Activated naive CD8-positive, alpha-beta T cell treated with anti-CD3 and anti-CD28 coated beads, Interleukin-2, amount 50 U/mL, for 24 hours (primary cell): ENCODE data around the gene OPRM1.
A peak's percentile ranks its signal among the peaks of the same experiment; 100 is the strongest.
"Not testable (repeated sequence)": the region's sequence is repeated elsewhere in the genome, so short reads cannot be mapped to it uniquely, and the experiment has no call there.

Experiments used
- ATAC-seq: fragments of 150-1000 bp; cut with Tn5 transposase; one replicate; pipeline ENCODE4 v1.10.0; 2021
- DNase-seq: peaks from one replicate; pipeline ENCODE4 v3.0.0; 2021
- H3K27ac Mint-ChIP-seq: one replicate; pipeline ENCODE4 v1.8.0; 2021; ENCODE audit warnings: mild to moderate bottlenecking, mixed read lengths
- H3K27me3 Mint-ChIP-seq: one replicate; pipeline ENCODE4 v1.8.0; 2021; ENCODE audit warnings: mixed read lengths
- H3K36me3 Mint-ChIP-seq: one replicate; pipeline ENCODE4 v1.8.0; 2021; ENCODE audit warnings: low read depth, mixed read lengths
- H3K4me1 Mint-ChIP-seq: one replicate; pipeline ENCODE4 v1.8.0; 2021; ENCODE audit warnings: mixed read lengths
- H3K4me3 Mint-ChIP-seq: one replicate; pipeline ENCODE4 v1.8.0; 2021; ENCODE audit warnings: mild to moderate bottlenecking, moderate library complexity, mixed read lengths
- H3K9me3 Mint-ChIP-seq: one replicate; pipeline ENCODE4 v1.8.0; 2021; ENCODE audit warnings: mixed read lengths

The OPRM1 gene

GRCh38 chr6:154239392-154239791 lies 200.4 kb downstream of the OPRM1 start:
- peaks cover 81% of the 10 kb centered on the region for H3K4me1 Mint-ChIP-seq
- peaks cover 17% of the 10 kb centered on the region for H3K36me3 Mint-ChIP-seq
- peaks cover 9% of the 10 kb centered on the region for H3K9me3 Mint-ChIP-seq
- peak overlapping the region; percentile 57 for H3K4me3 Mint-ChIP-seq
- no peaks in the 10 kb centered on the region for H3K27me3 Mint-ChIP-seq
- H3K27ac Mint-ChIP-seq, result peak overlapping the region; percentile 80
- no peak for DNase-seq
- ATAC-seq, result peak; percentile 79

- not testable (repeated sequence) for DNase-seq, H3K9me3 Mint-ChIP-seq, H3K27me3 Mint-ChIP-seq
- ATAC-seq, result peak; percentile 51
- Mint-ChIP-seq H3K4me1 (peaks cover 84% of the 10 kb centered on the region), H3K27ac (peak overlapping the region; percentile 92), H3K36me3 (peaks cover 17% of the 10 kb centered on the region), H3K4me3 (peak overlapping the region; percentile 58)
Observed at GRCh38 chr6:154241061-154241460, 202.0 kb downstream of the OPRM1 start.

- H3K36me3 Mint-ChIP-seq, result peaks cover 17% of the 10 kb centered on the region
- peak overlapping the region; percentile 92 for H3K27ac Mint-ChIP-seq
- DNase-seq (no peak), ATAC-seq (no peak)
- H3K9me3 Mint-ChIP-seq, result peaks cover 9% of the 10 kb centered on the region
- peak overlapping the region; percentile 37 for H3K4me3 Mint-ChIP-seq
- no peaks in the 10 kb centered on the region for H3K27me3 Mint-ChIP-seq
- H3K4me1 Mint-ChIP-seq, result peaks cover 84% of the 10 kb centered on the region
Observed at GRCh38 chr6:154241581-154241980, 202.5 kb downstream of the OPRM1 start.

GRCh38 chr6:154242617-154243357 lies 203.7 kb downstream of the OPRM1 start:
- H3K27me3 Mint-ChIP-seq, result no peaks in the 10 kb centered on the region
- DNase-seq, result no peak
- H3K9me3 Mint-ChIP-seq, result peaks cover 9% of the 10 kb centered on the region
- peak overlapping the region; percentile 92 for H3K27ac Mint-ChIP-seq
- H3K4me3 Mint-ChIP-seq, result peak overlapping the region; percentile 90
- peaks cover 15% of the 10 kb centered on the region for H3K36me3 Mint-ChIP-seq
- ATAC-seq, result no peak
- peaks cover 84% of the 10 kb centered on the region for H3K4me1 Mint-ChIP-seq

GRCh38 chr6:154243793-154244750 lies 205.0 kb downstream of the OPRM1 start:
- no peak for DNase-seq
- H3K9me3 Mint-ChIP-seq, result peaks cover 9% of the 10 kb centered on the region
- peak overlapping the region; percentile 92 for H3K27ac Mint-ChIP-seq
- no peaks in the 10 kb centered on the region for H3K27me3 Mint-ChIP-seq
- peaks cover 15% of the 10 kb centered on the region for H3K36me3 Mint-ChIP-seq
- ATAC-seq, result no peak
- H3K4me1 Mint-ChIP-seq, result peaks cover 88% of the 10 kb centered on the region
- peak overlapping the region; percentile 90 for H3K4me3 Mint-ChIP-seq

GRCh38 chr6:154245506-154245905 lies 206.5 kb downstream of the OPRM1 start:
- DNase-seq, result no peak
- Mint-ChIP-seq H3K27ac (peak overlapping the region; percentile 92), H3K4me3 (peak overlapping the region; percentile 90), H3K4me1 (peaks cover 89% of the 10 kb centered on the region), H3K27me3 (no peaks in the 10 kb centered on the region), H3K36me3 (peaks cover 15% of the 10 kb centered on the region), H3K9me3 (peaks cover 9% of the 10 kb centered on the region)
- ATAC-seq, result no peak

- Mint-ChIP-seq H3K36me3 (peaks cover 14% of the 10 kb centered on the region), H3K27ac (peak overlapping the region; percentile 92), H3K9me3 (peaks cover 9% of the 10 kb centered on the region), H3K27me3 (no peaks in the 10 kb centered on the region), H3K4me1 (peaks cover 89% of the 10 kb centered on the region), H3K4me3 (peak overlapping the region; percentile 90)
- DNase-seq (no peak), ATAC-seq (no peak)
Observed at GRCh38 chr6:154246723-154247118, 207.7 kb downstream of the OPRM1 start.

- Mint-ChIP-seq H3K9me3 (peaks cover 9% of the 10 kb centered on the region), H3K4me1 (peaks cover 90% of the 10 kb centered on the region), H3K27me3 (no peaks in the 10 kb centered on the region), H3K36me3 (peaks cover 14% of the 10 kb centered on the region), H3K4me3 (peak overlapping the region; percentile 90), H3K27ac (peak overlapping the region; percentile 92)
- DNase-seq, result no peak
- peak; percentile 57 for ATAC-seq
Observed at GRCh38 chr6:154247119-154247861, 208.2 kb downstream of the OPRM1 start.

- no peaks in the 10 kb centered on the region for H3K27me3 Mint-ChIP-seq
- H3K27ac Mint-ChIP-seq, result peak overlapping the region; percentile 74
- H3K9me3 Mint-ChIP-seq, result peaks cover 7% of the 10 kb centered on the region
- H3K4me3 Mint-ChIP-seq, result peak overlapping the region; percentile 74
- no peak for DNase-seq
- ATAC-seq, result peak; percentile 56
- H3K4me1 Mint-ChIP-seq, result peaks cover 75% of the 10 kb centered on the region
- peaks cover 6% of the 10 kb centered on the region for H3K36me3 Mint-ChIP-seq
Observed at GRCh38 chr6:154249499-154250298, 210.7 kb downstream of the OPRM1 start.

GRCh38 chr6:154251116-154251515 lies 212.1 kb downstream of the OPRM1 start:
- Mint-ChIP-seq H3K27me3 (no peaks in the 10 kb centered on the region), H3K36me3 (peaks cover 13% of the 10 kb centered on the region), H3K4me1 (peaks cover 65% of the 10 kb centered on the region), H3K4me3 (no peak overlapping the region), H3K27ac (no peak overlapping the region), H3K9me3 (peaks cover 20% of the 10 kb centered on the region)
- ATAC-seq (no peak), DNase-seq (no peak)

- peaks cover 25% of the 10 kb centered on the region for H3K9me3 Mint-ChIP-seq
- no peak for DNase-seq
- H3K36me3 Mint-ChIP-seq, result peaks cover 16% of the 10 kb centered on the region
- H3K27me3 Mint-ChIP-seq, result no peaks in the 10 kb centered on the region
- H3K4me1 Mint-ChIP-seq, result peaks cover 64% of the 10 kb centered on the region
- ATAC-seq, result no peak
- no peak overlapping the region for H3K4me3 Mint-ChIP-seq
- H3K27ac Mint-ChIP-seq, result peak overlapping the region; percentile 13
Observed at GRCh38 chr6:154252678-154253077, 213.6 kb downstream of the OPRM1 start.

- Mint-ChIP-seq H3K4me1 (peaks cover 45% of the 10 kb centered on the region), H3K27me3 (no peaks in the 10 kb centered on the region), H3K36me3 (peaks cover 16% of the 10 kb centered on the region), H3K27ac (no peak overlapping the region), H3K9me3 (peaks cover 25% of the 10 kb centered on the region), H3K4me3 (no peak overlapping the region)
- DNase-seq (no peak), ATAC-seq (peak; percentile 18)
Observed at GRCh38 chr6:154257067-154257466, 218.0 kb downstream of the OPRM1 start.

- peak; percentile 82 for ATAC-seq
- Mint-ChIP-seq H3K27me3 (no peaks in the 10 kb centered on the region), H3K9me3 (peaks cover 25% of the 10 kb centered on the region), H3K4me3 (no peak overlapping the region), H3K36me3 (peaks cover 16% of the 10 kb centered on the region), H3K27ac (peak overlapping the region; percentile 1), H3K4me1 (peaks cover 41% of the 10 kb centered on the region)
- DNase-seq, result no peak
Observed at GRCh38 chr6:154258064-154258757, 219.2 kb downstream of the OPRM1 start.
